Ishikawa (cell line): ENCODE measurements around the gene TBC1D20.

ENCODE experiments used
- CEBPB ChIP-seq: IDR thresholded peaks from 2 replicates; pipeline ENCODE4 v1.6.1; 2012
- FOXM1 ChIP-seq: IDR thresholded peaks from 2 replicates; pipeline ENCODE4 v1.6.1; 2012; ENCODE audit warnings: low read depth, borderline replicate concordance
- RAD21 ChIP-seq: IDR thresholded peaks from 2 replicates; pipeline ENCODE4 v1.6.1; 2012; ENCODE audit warnings: low read depth
- TAF1 ChIP-seq: IDR thresholded peaks from 2 replicates; pipeline ENCODE4 v1.6.1; 2012; ENCODE audit warnings: low read depth, mild to moderate bottlenecking
- YY1 ChIP-seq: IDR thresholded peaks from 2 replicates; pipeline ENCODE4 v1.6.1; 2012; ENCODE audit warnings: low read depth
- TF ChIP-seq, protein P1 (sequence below): IDR thresholded peaks from 2 replicates; pipeline ENCODE4 v1.6.1; 2012; ENCODE audit warnings: low read depth, mild to moderate bottlenecking
- TF ChIP-seq, protein P2 (sequence below): IDR thresholded peaks from 2 replicates; pipeline ENCODE4 v1.6.1; 2012

DNA sequence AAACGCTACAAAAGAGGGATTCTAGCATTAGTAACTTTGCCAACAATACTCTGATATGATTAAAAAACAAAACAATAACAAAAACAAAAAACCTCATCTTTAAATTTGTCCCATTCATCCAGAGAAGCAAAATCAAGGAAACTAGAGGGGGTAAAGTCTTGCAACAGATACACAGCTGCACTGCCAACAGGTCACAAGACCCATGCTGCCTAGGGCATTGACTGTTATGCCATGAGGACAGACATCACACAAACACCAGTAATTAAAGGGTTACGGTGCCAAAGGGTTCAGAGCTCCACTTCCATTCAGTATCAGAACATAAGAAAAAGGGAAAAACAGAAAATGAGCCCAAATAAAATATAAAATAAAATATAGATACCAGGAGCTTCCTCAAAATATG, 1.6 kb downstream of the TBC1D20 start:
- no peak for TF ChIP-seq TAF1
- TF ChIP-seq RAD21 = no peak
- no peak for TF ChIP-seq CEBPB
- TF ChIP-seq, protein P1, sequence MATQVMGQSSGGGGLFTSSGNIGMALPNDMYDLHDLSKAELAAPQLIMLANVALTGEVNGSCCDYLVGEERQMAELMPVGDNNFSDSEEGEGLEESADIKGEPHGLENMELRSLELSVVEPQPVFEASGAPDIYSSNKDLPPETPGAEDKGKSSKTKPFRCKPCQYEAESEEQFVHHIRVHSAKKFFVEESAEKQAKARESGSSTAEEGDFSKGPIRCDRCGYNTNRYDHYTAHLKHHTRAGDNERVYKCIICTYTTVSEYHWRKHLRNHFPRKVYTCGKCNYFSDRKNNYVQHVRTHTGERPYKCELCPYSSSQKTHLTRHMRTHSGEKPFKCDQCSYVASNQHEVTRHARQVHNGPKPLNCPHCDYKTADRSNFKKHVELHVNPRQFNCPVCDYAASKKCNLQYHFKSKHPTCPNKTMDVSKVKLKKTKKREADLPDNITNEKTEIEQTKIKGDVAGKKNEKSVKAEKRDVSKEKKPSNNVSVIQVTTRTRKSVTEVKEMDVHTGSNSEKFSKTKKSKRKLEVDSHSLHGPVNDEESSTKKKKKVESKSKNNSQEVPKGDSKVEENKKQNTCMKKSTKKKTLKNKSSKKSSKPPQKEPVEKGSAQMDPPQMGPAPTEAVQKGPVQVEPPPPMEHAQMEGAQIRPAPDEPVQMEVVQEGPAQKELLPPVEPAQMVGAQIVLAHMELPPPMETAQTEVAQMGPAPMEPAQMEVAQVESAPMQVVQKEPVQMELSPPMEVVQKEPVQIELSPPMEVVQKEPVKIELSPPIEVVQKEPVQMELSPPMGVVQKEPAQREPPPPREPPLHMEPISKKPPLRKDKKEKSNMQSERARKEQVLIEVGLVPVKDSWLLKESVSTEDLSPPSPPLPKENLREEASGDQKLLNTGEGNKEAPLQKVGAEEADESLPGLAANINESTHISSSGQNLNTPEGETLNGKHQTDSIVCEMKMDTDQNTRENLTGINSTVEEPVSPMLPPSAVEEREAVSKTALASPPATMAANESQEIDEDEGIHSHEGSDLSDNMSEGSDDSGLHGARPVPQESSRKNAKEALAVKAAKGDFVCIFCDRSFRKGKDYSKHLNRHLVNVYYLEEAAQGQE = no peak
- TF ChIP-seq, protein P2, sequence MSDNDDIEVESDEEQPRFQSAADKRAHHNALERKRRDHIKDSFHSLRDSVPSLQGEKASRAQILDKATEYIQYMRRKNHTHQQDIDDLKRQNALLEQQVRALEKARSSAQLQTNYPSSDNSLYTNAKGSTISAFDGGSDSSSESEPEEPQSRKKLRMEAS = no peak
- no peak for TF ChIP-seq FOXM1
- TF ChIP-seq YY1 = no peak
